ENCODE data around the gene BDKRB2. TPM values are rescaled to one million over a fixed set of nuclear protein-coding genes. Genes with fewer than 3 reads are reported as not detected.

The BDKRB2 gene
- total RNA-seq, 2 experiments from 2014 or later = 0.12 TPM; not detected in 1

DNA sequence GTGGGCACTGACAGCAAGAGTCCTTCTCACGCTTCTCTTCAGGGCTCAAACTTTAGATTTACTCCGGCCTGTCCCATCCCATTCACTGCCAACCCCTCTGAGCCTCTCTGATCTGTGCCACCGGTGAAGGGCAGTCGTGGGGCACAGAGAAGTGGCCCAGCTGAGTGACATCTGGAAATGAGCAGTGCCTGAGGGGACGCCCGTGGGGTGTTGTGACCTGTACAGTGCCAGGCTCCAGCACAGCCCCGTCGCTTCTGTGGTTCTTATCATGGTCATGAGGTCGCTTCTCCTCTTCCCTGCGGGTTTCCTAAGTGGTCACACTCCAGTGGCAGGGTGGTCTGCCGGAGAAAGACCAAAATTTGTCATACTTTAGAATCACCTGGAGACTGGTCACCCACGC lies 4.1 kb downstream of the BDKRB2 start:
- CTCF ChIA-PET = no interaction called here
- no peak overlapping the region for H3K4me3 Mint-ChIP-seq
- H3K4me1 Mint-ChIP-seq (ENCODE audit: low read depth) = no peaks in the 10 kb centered on the region
- H3K27ac Mint-ChIP-seq = no peak overlapping the region
- DNase-seq = no peak
- H3K36me3 Mint-ChIP-seq = no peaks in the 10 kb centered on the region
- H3K9me3 Mint-ChIP-seq = peaks cover 18% of the 10 kb centered on the region
- intact Hi-C loops (cut with micrococcal nuclease) = no loop called here
- H3K27me3 Mint-ChIP-seq = peaks cover 21% of the 10 kb centered on the region
- POLR2A ChIA-PET = no interaction called here

DNA sequence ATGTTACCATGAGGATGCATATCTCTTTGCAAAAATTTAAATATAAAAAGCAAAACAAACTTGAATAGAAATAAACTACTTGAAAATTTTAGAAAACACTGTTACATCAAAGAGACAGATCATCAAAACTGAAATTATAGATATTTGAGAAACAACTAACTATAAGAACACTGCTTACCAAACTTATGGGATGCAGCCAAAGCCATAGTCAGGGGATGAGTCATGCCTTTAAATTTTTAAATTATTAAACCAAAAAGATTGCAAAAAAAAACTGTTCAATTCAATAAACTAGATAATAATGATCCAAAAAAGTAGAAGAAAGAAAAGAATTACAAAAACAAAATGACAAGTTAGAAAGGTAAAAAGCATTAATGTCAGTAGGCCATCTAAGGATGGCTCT lies 7.5 kb downstream of the BDKRB2 start:
- intact Hi-C loops (cut with micrococcal nuclease) = no loop called here
- ChIA-PET CTCF (no interaction called here), POLR2A (no interaction called here)
- DNase-seq = no peak
- H3K4me1 Mint-ChIP-seq (ENCODE audit: low read depth) = no peaks in the 10 kb centered on the region
- H3K4me3 Mint-ChIP-seq = no peak overlapping the region
- H3K27me3 Mint-ChIP-seq = peaks cover 12% of the 10 kb centered on the region
- peaks cover 18% of the 10 kb centered on the region for H3K9me3 Mint-ChIP-seq
- no peaks in the 10 kb centered on the region for H3K36me3 Mint-ChIP-seq
- H3K27ac Mint-ChIP-seq = no peak overlapping the region

DNA sequence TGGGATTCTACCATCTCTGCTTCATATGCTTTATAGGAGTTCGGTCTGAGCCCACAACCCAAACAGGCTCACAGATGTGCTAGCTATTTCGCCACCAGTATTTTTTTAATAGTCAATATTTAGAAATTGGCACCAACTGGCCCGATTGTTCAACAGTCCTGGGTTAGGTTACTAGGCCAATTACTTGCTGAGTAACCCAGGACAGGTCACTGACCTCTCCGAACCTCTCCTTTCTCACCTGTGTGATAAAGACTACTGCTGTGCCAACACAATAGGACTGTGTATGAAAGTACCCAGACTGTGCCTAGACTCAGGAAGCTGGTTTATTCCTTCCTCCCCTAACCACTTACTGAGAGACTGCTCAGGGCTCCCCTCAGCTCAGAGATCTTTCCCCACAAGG lies 8.3 kb downstream of the BDKRB2 start:
- Mint-ChIP-seq H3K27ac (no peak overlapping the region), H3K36me3 (no peaks in the 10 kb centered on the region), H3K9me3 (peaks cover 18% of the 10 kb centered on the region), H3K27me3 (peaks cover 9% of the 10 kb centered on the region), H3K4me1 (ENCODE audit: low read depth) (no peaks in the 10 kb centered on the region), H3K4me3 (no peak overlapping the region)
- intact Hi-C loops (cut with micrococcal nuclease) = no loop called here
- ChIA-PET POLR2A (no interaction called here), CTCF (interaction anchor here (1.1 kb wide), 1 partner anchor 62 kb away, joined by 3 read pairs; no protein-coding TSS in a partner anchor)
- DNase-seq = no peak

DNA sequence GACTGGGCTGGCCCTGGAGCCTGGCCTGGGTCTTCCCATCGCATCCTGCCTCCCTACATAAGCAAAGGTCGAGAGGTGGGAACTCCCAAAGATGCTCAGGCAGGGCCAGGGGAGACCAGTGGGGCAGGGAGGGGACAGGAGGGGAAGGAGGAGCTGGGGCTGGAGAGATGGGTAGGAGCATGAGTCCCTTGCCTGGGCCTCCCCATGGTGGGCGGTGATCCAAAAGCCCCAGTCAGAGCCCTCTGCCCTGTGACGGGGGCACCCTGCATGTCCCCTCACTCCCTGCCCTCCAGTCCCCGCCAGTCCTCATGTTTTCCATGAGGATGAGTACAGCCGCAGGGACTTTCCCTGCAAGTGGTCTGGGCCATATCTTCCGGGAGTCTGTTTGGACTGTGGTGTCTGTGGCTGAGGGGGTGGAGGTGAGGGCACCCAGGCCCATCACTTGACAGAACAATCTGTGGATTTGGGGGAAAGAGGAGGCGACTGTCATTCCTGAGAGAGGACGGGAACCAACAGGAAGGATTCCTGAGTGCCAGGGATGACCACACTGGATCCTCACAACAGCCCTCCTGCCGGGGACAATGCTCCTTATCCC lies 9.3 kb downstream of the BDKRB2 start:
- H3K27me3 Mint-ChIP-seq = peaks cover 6% of the 10 kb centered on the region
- H3K27ac Mint-ChIP-seq = no peak overlapping the region
- intact Hi-C loops (cut with micrococcal nuclease) = no loop called here
- H3K36me3 Mint-ChIP-seq = no peaks in the 10 kb centered on the region
- H3K4me1 Mint-ChIP-seq (ENCODE audit: low read depth) = no peaks in the 10 kb centered on the region
- H3K9me3 Mint-ChIP-seq = peaks cover 18% of the 10 kb centered on the region
- ChIA-PET POLR2A (no interaction called here), CTCF (no interaction called here)
- H3K4me3 Mint-ChIP-seq = no peak overlapping the region
- DNase-seq = no peak

DNA sequence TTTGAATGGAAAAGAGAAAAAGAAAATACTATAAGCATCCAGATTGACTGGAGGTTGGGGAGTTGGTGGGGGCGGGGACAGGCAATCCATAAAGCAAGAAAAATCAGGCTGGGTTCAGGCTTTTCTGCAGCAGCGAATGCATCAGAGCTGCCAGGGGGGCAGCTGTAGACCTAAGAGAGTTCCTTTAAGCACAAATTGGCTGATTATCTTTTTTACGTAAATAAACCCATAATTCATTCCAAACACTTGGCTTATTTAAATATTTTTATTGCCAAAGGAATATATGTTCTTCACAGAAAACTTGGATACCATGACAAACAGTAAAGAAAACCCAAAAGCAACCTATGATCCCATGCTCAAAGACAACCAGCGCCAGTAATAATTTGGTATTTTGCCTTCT lies 10.2 kb downstream of the BDKRB2 start:
- no peak overlapping the region for H3K4me3 Mint-ChIP-seq
- DNase-seq = no peak
- CTCF ChIA-PET = no interaction called here
- H3K9me3 Mint-ChIP-seq = peaks cover 18% of the 10 kb centered on the region
- POLR2A ChIA-PET = no interaction called here
- no peaks in the 10 kb centered on the region for H3K4me1 Mint-ChIP-seq (ENCODE audit: low read depth)
- intact Hi-C loops (cut with micrococcal nuclease) = no loop called here
- no peaks in the 10 kb centered on the region for H3K36me3 Mint-ChIP-seq
- H3K27me3 Mint-ChIP-seq = peaks cover 4% of the 10 kb centered on the region
- H3K27ac Mint-ChIP-seq = no peak overlapping the region

DNA sequence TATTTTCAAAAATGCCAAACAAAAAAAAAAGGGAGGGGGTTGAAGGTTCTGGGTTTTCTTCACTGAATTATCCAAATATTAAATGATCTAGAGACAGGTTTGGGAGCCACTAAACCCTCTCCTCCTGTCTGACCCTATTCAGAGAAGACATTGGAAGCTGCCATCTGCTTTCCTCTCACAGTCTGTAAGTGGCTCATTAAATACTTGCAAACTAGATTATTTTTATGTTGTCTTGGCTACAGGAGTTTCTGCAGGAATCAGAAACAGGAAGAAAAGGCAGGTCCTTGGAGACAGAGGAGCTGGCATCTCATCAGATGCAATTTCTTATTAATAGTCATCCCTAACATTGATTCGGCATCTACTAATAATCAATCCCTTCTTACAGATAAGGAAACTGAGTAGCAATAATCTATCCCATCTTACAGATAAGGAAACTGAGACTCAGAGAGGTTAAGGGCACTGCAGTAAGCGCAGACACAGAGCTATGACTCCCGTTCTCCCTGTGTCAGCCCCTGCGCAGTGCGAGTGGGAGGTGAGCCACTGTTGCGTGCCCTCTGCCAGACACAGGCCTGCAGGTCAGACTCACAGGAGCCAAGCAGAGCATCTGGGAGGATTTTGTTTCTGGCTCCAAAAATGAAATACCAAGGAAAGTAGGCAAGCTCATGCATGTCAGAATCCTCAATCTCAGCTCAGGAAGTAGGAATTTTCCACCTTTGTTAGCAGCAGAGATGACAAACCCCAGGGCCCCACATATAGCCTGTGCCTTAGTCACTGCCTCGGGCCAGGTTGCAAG lies 11.0 kb downstream of the BDKRB2 start:
- POLR2A ChIA-PET = no interaction called here
- peaks cover 18% of the 10 kb centered on the region for H3K9me3 Mint-ChIP-seq
- H3K4me1 Mint-ChIP-seq (ENCODE audit: low read depth) = no peaks in the 10 kb centered on the region
- no peak overlapping the region for H3K4me3 Mint-ChIP-seq
- CTCF ChIA-PET = no interaction called here
- no peak for DNase-seq
- peaks cover 4% of the 10 kb centered on the region for H3K27me3 Mint-ChIP-seq
- intact Hi-C loops (cut with micrococcal nuclease) = no loop called here
- H3K27ac Mint-ChIP-seq = no peak overlapping the region
- H3K36me3 Mint-ChIP-seq = no peaks in the 10 kb centered on the region

DNA sequence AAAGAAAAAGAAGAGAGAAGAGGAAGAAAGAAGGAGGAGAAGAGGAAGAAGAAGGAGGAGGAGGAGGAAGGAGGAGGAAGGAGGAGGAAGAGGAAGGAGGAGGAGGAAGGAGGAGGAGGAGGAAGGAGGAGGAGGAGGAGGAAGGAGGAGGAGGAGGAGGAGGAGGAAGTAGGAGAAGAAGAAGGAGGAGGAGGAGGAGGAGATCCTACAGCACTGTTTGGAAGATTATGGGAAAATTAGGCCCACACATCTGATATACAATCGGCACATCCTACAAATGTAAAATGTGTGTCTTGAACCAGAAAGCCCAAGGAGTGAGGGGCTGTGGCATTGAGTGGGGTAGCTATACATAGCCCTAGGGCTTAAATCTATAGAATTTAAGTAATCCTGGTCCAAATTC lies 12.0 kb downstream of the BDKRB2 start:
- Mint-ChIP-seq H3K27me3 (peaks cover 4% of the 10 kb centered on the region), H3K36me3 (no peaks in the 10 kb centered on the region), H3K4me3 (no peak overlapping the region), H3K4me1 (ENCODE audit: low read depth) (no peaks in the 10 kb centered on the region), H3K27ac (no peak overlapping the region), H3K9me3 (peaks cover 14% of the 10 kb centered on the region)
- intact Hi-C loops (cut with micrococcal nuclease) = no loop called here
- DNase-seq = no peak
- CTCF ChIA-PET = no interaction called here
- POLR2A ChIA-PET = no interaction called here

DNA sequence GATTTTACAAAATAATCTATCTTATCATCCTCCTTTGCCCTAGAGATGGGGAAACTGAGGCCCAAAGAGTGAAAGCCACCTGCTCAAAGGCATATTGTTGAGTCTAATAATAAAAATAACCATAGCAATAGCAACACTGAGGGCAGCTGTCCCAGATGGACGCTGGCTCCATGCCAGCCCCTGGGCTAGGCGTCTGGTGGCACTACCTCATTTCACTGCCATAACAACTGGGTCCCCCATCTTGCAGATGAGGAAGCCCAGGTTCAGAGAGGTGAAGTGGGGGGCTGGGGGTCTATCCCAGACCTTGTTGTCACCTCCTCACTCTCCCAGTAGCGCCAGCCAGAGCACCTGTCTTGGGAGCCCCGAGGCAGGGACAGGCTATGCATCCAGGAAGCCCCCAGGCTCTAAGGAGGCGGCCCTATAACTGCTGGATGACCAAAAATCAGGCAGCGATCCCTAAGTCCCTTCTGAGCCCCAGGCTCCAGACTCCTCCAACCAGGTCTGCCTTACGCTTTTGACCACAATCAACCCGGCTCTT lies 12.8 kb downstream of the BDKRB2 start:
- intact Hi-C loops (cut with micrococcal nuclease) = no loop called here
- peaks cover 2% of the 10 kb centered on the region for H3K27me3 Mint-ChIP-seq
- POLR2A ChIA-PET = no interaction called here
- no peaks in the 10 kb centered on the region for H3K36me3 Mint-ChIP-seq
- H3K4me1 Mint-ChIP-seq (ENCODE audit: low read depth) = no peaks in the 10 kb centered on the region
- DNase-seq = no peak
- H3K9me3 Mint-ChIP-seq = peaks cover 7% of the 10 kb centered on the region
- CTCF ChIA-PET = no interaction called here
- no peak overlapping the region for H3K4me3 Mint-ChIP-seq
- no peak overlapping the region for H3K27ac Mint-ChIP-seq

DNA sequence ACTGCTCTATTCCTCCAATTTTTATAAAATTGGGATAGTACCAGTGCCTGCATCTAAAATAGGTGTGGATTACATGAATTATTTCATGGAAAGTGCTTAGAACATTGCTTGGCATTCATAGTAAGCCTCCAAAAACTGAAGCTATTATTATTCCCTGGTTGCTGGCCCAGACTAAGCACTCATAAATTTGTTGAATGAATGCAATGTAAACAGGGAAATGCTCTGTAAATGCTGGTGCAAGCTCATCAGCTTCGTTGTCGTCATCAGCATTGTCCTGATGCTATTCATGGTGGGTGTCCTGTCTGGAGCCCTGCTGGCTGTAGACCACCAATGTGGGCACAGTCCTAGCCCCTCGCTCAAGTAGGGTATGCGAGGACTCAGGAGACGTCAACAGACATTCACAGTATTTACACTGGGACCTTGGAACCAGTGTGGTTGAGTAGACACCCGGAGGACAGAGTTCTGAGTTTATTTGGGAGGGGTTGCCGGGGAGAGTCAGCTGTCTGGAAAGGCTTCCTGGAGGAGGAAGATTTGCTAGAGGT lies 16.5 kb downstream of the BDKRB2 start:
- ChIA-PET POLR2A (no interaction called here), CTCF (no interaction called here)
- no peak overlapping the region for H3K4me3 Mint-ChIP-seq
- H3K9me3 Mint-ChIP-seq = no peaks in the 10 kb centered on the region
- no peaks in the 10 kb centered on the region for H3K4me1 Mint-ChIP-seq (ENCODE audit: low read depth)
- H3K36me3 Mint-ChIP-seq = no peaks in the 10 kb centered on the region
- H3K27me3 Mint-ChIP-seq = peaks cover 2% of the 10 kb centered on the region
- no peak for DNase-seq
- intact Hi-C loops (cut with micrococcal nuclease) = no loop called here
- H3K27ac Mint-ChIP-seq = no peak overlapping the region

DNA sequence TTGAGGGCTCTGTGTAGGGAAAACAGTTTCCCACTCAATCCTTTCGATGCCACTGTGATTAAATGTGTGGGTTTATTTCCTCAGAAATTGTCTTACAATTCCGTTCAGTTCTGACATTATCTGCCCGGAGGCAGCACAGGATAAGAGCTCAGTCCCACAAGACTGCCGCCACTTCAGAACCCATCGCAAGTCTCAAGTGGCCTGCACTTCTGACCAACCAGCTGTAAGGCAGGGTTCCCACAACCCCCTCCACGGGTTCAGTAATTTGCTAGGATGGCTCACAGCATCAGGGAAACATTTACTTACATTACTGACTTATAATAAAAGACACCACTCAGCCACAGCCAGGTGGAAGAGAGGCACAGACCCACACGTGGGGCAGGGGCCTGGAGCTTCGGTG lies 17.2 kb downstream of the BDKRB2 start:
- H3K36me3 Mint-ChIP-seq = no peaks in the 10 kb centered on the region
- H3K4me3 Mint-ChIP-seq = no peak overlapping the region
- intact Hi-C loops (cut with micrococcal nuclease) = no loop called here
- DNase-seq = no peak
- POLR2A ChIA-PET = no interaction called here
- H3K4me1 Mint-ChIP-seq (ENCODE audit: low read depth) = no peaks in the 10 kb centered on the region
- H3K9me3 Mint-ChIP-seq = no peaks in the 10 kb centered on the region
- H3K27me3 Mint-ChIP-seq = peaks cover 2% of the 10 kb centered on the region
- no peak overlapping the region for H3K27ac Mint-ChIP-seq
- CTCF ChIA-PET = no interaction called here

DNA sequence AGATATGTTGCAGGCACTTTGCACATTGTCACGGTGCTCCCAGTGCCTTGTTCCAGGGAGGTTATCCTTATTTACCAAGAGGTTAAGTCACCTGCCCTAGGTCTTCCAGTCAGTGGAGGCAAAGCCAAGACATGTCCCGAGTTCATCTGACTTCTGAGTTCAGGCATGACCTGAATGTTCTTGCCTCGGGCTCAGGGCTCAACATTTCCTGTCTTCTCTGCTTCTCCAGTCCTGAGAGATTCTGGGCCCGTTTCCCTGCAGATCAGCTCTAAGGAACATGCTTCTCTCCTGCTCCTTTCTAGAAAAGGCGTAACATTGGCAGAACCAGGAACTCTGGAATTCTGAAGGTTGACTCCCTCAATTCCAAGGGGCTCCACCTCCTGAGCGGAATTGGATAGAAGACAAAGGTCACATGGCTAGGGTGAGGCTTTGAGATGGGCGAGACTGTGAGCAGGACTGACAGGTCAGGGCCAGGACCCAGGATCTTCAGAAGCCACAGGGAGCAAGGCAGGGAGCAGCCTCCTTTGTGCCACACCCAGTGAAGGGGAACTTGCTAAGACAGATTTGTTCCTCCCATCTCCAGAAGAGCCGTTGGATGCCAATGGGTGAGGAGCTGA lies 19.9 kb downstream of the BDKRB2 start:
- no peak for DNase-seq
- H3K4me1 Mint-ChIP-seq (ENCODE audit: low read depth) = no peaks in the 10 kb centered on the region
- H3K36me3 Mint-ChIP-seq = peaks cover 1% of the 10 kb centered on the region
- ChIA-PET CTCF (no interaction called here), POLR2A (no interaction called here)
- no peak overlapping the region for H3K27ac Mint-ChIP-seq
- H3K27me3 Mint-ChIP-seq = peaks cover 4% of the 10 kb centered on the region
- intact Hi-C loops (cut with micrococcal nuclease) = no loop called here
- H3K9me3 Mint-ChIP-seq = peaks cover 2% of the 10 kb centered on the region
- no peak overlapping the region for H3K4me3 Mint-ChIP-seq

DNA sequence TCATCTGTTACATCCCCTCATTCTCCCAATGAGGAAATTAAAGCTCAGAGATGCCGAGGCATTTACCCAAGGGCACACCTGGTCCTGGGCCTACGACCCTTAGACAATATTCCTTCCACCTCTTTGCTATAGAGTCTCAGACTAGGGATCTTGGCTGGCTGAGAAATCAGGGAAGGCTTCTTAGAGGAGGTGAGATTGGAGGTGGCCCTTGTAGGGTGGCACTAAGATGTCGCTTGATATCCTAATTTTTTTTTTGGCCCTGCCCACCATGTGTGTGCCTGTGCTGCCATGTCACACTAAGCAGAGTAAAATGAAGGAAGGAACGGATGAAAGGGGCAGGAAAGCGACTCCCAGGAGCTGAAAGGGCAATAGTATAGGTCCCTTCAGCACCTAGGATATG lies 20.6 kb downstream of the BDKRB2 start:
- no peak for DNase-seq
- Mint-ChIP-seq H3K9me3 (peaks cover 2% of the 10 kb centered on the region), H3K4me3 (no peak overlapping the region), H3K27ac (no peak overlapping the region), H3K36me3 (peaks cover 1% of the 10 kb centered on the region), H3K4me1 (ENCODE audit: low read depth) (no peaks in the 10 kb centered on the region), H3K27me3 (peaks cover 3% of the 10 kb centered on the region)
- POLR2A ChIA-PET = no interaction called here
- CTCF ChIA-PET = no interaction called here
- intact Hi-C loops (cut with micrococcal nuclease) = no loop called here
